GM18519 (cell line): ENCODE results near the gene ZNF366.

ENCODE experiments used
- ATAC-seq: cut with Tn5 transposase; IDR thresholded peaks from one replicate; pipeline ENCODE4 v1.9.1; 2021; ENCODE audit warnings: mild to moderate bottlenecking, moderate library complexity; ENCODE audit not compliant: unreplicated experiment, low FRiP score

The ZNF366 gene

GRCh38 chr5:72448368-72448767 lies 58.8 kb downstream of the ZNF366 start:
- no peak for ATAC-seq

GRCh38 chr5:72447751-72448150 lies 59.5 kb downstream of the ZNF366 start:
- no peak for ATAC-seq

GRCh38 chr5:72445969-72446368 lies 61.2 kb downstream of the ZNF366 start:
- no peak for ATAC-seq

- no peak for ATAC-seq
Measured at GRCh38 chr5:72443883-72444282, 63.3 kb downstream of the ZNF366 start.

- ATAC-seq, result no peak
Measured at GRCh38 chr5:72441862-72442540, 65.2 kb downstream of the ZNF366 start.

GRCh38 chr5:72441094-72441723 lies 66.0 kb downstream of the ZNF366 start:
- ATAC-seq, result no peak

GRCh38 chr5:72440207-72440638 lies 67.0 kb downstream of the ZNF366 start:
- no peak for ATAC-seq

- ATAC-seq, result no peak
Measured at GRCh38 chr5:72439192-72439591, 68.0 kb downstream of the ZNF366 start.

GRCh38 chr5:72438141-72438540 lies 69.1 kb downstream of the ZNF366 start:
- ATAC-seq, result no peak

GRCh38 chr5:72436796-72437471 lies 70.3 kb downstream of the ZNF366 start:
- no peak for ATAC-seq

- ATAC-seq, result no peak
Measured at GRCh38 chr5:72434781-72435437, 72.3 kb downstream of the ZNF366 start.

- no peak for ATAC-seq
Measured at GRCh38 chr5:72434056-72434780, 73.0 kb downstream of the ZNF366 start.

GRCh38 chr5:72433522-72433921 lies 73.7 kb downstream of the ZNF366 start:
- ATAC-seq, result no peak

- ATAC-seq, result no peak
Measured at GRCh38 chr5:72428669-72429068, 78.5 kb downstream of the ZNF366 start.

GRCh38 chr5:72427488-72428437 lies 79.4 kb downstream of the ZNF366 start:
- no peak for ATAC-seq

- no peak for ATAC-seq
Measured at GRCh38 chr5:72427016-72427415, 80.2 kb downstream of the ZNF366 start.

- ATAC-seq, result no peak
Measured at GRCh38 chr5:72426019-72426418, 81.2 kb downstream of the ZNF366 start.

- ATAC-seq, result no peak
Measured at GRCh38 chr5:72418271-72418670, 88.9 kb downstream of the ZNF366 start.

- no peak for ATAC-seq
Measured at GRCh38 chr5:72417333-72418062, 89.7 kb downstream of the ZNF366 start.
